Activated gamma-delta T cell treated with anti-CD3 and anti-CD28 coated beads, Interleukin-2, amount 50 U/mL, for 16 hours (primary cell): ENCODE measurements around the gene MYH7B.
A peak's percentile ranks its signal among the peaks of the same experiment; 100 is the strongest.

Experiments
- DNase-seq: peaks from one replicate; pipeline ENCODE4 v3.0.0-alpha.2; 2020; ENCODE audit warnings: low read depth

The MYH7B gene

GRCh38 chr20:34955231-34956040 lies at the start of gene MYH7B, which contains the start of gene GSS:
MYH7B (plus strand) TSS chr20:34955868; CDS start chr20:34978006, 22,138 bp downstream.
GSS (minus strand) TSS chr20:34955806; CDS start chr20:34951852, 3,954 bp downstream.
- peak; percentile 96 for DNase-seq

DNA sequence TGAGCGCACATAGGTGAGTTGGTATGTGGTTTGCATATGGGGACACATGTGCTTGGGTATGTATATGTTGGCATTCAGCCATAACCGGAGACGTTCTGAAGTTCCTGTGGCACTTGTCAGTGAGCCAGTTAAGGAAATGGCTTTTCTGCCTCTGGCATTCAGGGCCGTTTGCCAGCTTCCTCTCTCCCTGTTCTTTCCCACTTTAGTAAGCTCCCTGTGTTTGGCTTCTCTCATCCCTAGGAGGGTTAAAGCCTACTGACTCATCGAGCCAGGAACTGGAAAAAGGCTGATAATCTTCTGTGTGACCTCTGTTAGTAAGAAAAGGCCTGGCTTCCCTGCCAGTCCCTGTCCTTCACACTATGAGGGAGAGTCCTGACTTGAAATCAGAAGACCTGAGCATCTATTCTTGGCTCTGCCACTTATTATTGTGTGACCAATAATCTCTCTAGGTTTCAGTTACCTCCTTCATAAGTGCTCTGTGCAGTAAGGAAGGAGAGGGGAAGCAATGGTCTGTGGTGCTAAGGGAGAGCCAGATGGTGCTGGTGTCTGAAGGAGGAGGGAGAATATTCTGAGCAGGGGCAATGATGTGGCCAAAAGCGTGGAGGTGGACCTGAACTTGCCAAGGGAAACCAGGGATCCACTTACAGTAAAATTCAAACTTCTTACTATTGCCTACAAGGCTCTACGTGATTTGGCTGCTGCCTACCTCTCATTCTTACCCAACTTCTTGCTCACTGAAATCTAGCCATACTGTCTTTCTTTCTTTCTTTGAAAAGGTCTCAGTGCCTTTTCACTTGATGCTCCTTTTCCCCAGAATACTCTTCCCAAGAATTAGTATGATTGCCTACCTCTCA lies 47.8 kb upstream of the MYH7B start:
- no peak for DNase-seq

GRCh38 chr20:34915131-34915530 lies 40.5 kb upstream of the MYH7B start:
- no peak for DNase-seq

DNA sequence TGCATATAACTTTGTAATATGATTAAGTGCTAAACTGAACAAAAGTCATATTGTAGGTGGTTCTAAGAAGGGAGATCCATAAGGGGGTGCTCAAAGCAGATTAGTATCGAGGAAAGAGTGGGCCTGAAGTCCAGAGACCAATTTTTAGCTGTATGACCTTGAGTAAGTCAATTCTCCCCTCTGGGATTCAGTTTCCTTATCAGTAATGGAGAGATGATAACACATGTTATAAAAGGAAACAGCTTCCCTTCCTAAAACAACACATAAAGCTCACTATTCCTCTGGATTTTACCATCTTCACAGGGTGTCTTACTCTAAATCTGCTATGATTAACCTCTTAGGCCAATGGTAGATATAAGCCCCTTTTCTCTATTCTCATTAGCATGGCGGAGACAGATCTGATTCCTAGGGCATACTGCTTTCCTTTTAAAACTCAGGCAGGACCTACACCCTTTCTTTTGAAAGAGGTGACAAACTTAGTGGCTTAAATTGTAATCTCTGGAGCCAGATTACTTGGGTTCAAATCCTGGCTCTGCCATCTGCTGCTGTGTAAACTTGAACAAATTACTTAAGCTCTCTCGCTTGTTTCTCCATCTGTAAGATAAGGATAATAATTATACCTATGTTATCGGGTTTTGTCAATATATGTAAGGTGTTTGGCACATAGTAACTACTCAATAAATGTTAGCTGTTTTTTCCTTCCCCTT lies 39.8 kb upstream of the MYH7B start:
- no peak for DNase-seq

GRCh38 chr20:34916774-34917354 lies 38.8 kb upstream of the MYH7B start:
- DNase-seq: no peak

DNA sequence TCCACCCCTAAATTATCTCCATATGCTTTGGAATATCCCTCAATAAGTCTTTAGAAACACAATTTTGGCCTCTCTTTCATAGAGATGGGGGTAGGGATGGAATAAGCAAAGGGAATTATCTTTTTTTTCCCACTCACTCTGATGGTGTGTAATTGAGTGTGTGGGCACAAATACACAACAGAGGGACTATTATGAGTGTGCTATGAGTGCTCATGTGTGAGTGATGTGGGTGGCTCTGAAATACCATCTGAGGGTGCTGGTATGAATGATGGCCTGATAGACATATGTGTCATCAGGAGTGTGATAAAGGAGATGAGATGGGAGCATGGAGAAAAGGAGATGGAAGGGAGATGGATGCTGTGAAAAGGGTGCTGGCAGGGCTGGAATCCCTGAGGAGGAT lies 35.6 kb upstream of the MYH7B start:
- DNase-seq: no peak

DNA sequence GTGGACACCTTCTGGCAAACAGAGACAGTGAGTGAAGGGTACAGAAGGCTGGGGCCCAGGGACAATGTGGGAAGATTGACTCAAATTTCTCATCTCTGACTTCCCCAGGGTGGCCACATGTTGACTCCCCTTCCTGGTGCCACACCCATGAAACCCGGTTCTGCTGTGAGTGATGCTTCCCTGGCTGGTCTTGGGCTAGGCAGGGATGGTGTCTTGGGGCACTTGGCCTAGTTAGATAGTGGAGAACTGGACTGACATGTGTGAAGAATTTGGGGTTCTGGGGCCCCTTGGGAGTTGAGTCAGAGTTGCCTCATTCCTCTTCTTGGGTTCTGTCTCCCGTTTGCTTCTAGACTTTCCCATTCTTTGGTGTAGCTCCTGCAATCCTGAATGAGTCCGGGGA lies 34.2 kb upstream of the MYH7B start:
- DNase-seq: no peak

GRCh38 chr20:34922654-34923381 lies 32.9 kb upstream of the MYH7B start:
- DNase-seq: no peak

DNA sequence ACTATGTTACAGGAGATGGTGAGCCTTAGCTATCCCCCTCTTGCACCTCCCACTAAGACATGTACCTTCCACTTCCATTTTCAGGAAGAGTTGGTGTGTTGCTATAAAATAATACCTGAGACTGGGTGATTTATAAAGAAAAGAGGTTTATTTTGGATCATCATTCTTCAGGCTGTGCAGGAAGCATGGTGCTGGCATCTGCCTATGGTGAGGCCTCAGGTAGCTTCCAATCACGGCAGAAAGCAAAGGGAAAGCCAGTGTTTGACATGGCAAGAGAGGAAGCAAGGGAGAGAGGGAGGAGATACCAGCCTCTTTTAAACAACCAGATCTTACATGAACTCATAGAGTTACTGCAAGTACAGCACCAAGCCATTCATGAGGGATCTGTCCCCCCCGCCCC lies 32.3 kb upstream of the MYH7B start:
- no peak for DNase-seq

- no peak for DNase-seq
Measured at GRCh38 chr20:34925341-34925740, 30.3 kb upstream of the MYH7B start.

DNA sequence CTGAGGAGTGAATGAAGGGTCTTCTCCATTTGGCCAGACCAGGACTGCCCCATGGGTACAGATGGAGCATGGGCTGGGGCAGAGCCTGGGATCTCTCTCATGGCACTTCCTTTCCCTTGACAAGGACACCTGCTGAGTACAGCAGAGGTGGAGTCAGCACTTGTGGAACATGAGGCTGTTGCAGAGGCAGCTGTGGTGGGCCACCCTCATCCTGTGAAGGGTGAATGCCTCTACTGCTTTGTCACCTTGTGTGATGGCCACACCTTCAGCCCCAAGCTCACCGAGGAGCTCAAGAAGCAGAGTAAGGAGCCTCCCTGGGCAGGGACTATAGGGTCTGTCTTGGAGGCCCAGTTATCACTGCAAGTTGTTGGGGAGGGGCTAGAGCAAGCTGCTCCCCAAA lies 29.7 kb upstream of the MYH7B start:
- no peak for DNase-seq

DNA sequence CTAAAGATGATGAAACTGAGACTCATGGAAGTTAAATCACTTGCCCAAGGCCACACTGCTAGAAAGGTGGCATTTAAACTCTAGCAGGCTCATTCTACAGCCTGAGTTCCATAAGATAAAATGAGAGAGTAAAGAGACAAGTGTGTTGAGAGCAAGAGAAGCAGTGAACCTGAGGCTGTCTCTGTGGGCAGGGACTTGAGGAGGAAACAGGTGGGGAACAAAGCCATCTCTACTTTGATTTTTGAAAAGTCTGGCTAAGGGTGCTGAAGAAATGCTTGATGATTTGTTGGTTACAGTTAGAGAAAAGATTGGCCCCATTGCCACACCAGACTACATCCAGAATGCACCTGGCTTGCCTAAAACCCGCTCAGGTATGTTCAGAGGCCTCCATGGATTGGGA lies 29.1 kb upstream of the MYH7B start:
- DNase-seq: no peak

DNA sequence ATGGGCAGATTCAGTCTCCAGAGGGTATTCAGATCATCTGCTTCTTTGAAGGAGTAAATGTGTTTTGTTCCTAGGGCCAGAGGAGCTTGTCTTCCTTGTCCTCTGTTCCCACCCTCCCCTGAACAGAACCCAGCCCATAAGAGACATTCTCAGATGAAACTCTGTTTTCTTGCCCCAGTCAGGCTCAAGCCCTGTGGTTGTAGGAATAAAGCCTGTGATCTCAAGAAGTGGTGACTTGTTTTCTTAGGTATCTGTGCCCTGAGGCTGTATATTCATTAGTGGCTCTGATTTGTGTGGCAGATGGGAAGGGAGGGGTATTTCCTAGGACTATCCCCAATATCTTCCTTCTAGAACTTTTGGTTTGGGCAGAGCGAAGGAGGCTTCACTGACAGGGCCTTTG lies 27.9 kb upstream of the MYH7B start:
- no peak for DNase-seq

DNA sequence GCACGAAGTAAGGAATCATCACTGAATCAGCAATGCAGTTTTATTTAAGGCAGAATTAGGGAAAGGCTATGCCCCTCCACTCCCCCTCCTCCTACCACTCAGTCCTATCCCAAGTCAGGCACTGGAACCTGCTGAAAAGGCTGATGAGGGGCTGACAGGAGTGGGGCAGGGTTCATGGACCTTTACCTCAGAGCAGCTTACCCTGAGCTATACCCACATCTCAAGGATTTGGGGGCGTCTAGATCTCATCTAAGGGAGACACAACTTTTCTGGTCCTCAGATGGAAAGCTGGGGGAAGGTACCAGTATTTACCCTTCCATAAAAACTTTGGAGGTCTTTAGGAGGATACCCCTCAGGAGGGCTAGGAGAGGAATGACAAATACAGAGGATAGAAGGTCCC lies 27.3 kb upstream of the MYH7B start:
- DNase-seq: no peak

DNA sequence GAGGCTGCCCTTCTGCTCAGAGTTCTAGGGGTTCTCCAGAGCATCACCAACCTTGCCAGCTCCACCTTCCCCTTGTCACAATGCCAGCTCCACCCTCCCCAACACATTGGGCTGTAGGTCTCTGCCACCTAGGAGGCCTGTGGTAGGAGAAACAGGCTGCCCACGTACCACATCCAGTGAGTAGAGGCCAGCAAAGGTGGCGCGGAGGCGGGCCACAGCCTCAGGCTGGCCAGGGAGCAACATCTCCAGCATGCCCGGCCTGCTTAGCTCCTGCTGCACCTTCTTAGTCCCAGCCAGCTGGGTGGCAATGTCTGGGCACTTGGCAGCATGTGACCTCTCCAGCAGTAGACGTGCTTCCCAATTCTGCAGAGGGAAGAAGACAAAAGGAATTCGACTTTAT lies 23.9 kb upstream of the MYH7B start:
- no peak for DNase-seq

GRCh38 chr20:34938466-34939163 lies 17.1 kb upstream of the MYH7B start:
- DNase-seq: no peak

- DNase-seq: no peak
Measured at GRCh38 chr20:34940081-34940481, 15.6 kb upstream of the MYH7B start.

DNA sequence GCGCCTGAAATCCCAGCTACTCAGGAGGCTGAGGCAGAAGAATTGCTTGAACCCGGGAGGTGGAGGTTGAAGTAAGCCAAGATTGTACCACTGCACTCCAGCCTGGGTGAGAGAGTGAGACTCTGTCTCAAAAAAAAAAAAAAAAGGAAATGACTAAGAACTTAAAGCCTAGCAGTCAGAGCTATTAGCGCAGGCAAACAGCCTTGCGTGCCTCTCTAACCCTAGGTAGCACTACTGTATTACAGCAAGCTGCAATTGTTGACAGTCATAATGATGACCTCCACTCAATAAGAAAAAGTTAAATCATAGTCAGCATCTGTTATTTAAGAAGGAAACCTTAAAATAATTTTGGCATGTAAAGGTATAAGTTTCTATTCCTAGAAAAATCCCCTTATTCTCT lies 14.4 kb upstream of the MYH7B start:
- DNase-seq: no peak

DNA sequence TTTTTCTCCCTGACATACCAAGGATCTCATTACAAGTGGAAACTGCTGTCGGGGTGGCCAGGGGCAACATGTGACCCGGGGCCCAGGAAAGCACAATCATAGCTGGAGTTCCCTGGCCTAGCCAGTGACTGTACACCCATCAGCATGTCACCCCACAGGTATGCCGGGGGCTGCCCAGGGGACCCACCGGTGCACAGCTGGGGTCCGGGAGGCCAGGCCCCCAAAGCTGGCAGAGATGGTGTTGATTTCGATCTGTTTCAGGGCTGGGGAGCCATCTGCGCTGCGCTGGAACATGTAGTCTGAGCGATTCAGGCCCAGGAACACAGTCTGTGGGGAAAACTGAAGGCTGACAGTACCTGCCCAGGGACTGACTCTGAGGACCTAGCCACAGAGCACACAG lies 13.4 kb upstream of the MYH7B start:
- no peak for DNase-seq

DNA sequence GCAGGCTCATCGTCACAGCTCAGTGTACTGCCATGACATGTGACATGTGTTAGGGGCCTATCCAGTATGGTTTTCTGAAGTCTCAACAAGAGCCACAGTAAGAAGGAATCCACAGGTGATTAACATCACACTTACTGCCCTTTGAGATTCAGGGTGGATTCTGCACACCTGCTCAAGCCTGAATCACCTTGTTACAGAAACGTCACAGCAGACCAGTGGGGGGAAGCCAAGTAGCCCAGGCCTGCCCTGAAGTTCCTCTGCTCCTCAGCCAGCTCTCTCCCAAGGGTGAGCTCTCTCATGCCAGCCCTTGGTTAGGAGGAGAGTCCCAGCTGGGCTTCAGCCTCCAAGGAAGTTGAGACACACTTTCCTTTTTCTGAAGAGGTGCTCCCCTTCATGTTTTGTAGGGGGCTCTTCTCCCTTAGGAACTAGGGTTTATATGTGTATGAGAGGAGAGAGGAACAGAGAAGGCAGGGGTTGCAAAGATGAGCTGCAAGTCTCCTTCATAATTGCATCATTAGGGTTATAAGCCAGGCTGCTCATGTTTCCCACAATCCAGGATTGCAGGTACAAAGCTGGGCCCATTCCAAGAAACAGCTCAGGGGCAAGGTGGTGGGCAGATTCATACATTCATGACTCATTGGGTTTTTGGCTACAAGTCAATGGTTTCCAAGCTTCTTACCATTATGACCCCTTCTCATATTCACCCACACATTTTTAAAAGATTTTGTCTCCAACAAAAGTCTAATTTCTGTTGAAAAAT lies 11.7 kb upstream of the MYH7B start:
- no peak for DNase-seq
